Nephron (organoid): ENCODE results near the gene ACBD6.

Experiments
- H3K27ac Mint-ChIP-seq, 3 experiments: 2 replicates each; pipeline ENCODE4 v1.8.0; 2020; ENCODE audit warnings: mixed read lengths in 3 of 3, mild to moderate bottlenecking in 2 of 3, moderate library complexity in 1 of 3
- H3K27me3 Mint-ChIP-seq: 2 replicates; pipeline ENCODE4 v1.8.0; 2021; ENCODE audit warnings: low read depth, mild to moderate bottlenecking, moderate library complexity, mixed read lengths
- H3K36me3 Mint-ChIP-seq: 2 replicates; pipeline ENCODE4 v1.8.0; 2020; ENCODE audit warnings: low read depth, mixed read lengths
- H3K4me1 Mint-ChIP-seq: 2 replicates; pipeline ENCODE4 v1.8.0; 2020; ENCODE audit warnings: mixed read lengths
- H3K4me3 Mint-ChIP-seq, 3 experiments: 2 replicates each; pipeline ENCODE4 v1.8.0; 2020; ENCODE audit warnings: mild to moderate bottlenecking in 3 of 3, mixed read lengths in 3 of 3, moderate library complexity in 2 of 3
- H3K9me3 Mint-ChIP-seq: 2 replicates; pipeline ENCODE4 v1.8.0; 2020; ENCODE audit warnings: mixed read lengths
- TF ChIP-seq, protein P1 (sequence below), 3 experiments: fragments of 200-600 bp; sonication (generic); IDR thresholded peaks; one replicate each; pipeline ENCODE4 v1.5.0; 2021; ENCODE audit warnings: antibody characterized with exemption in 3 of 3; ENCODE audit not compliant: unreplicated experiment in 3 of 3

ACBD6 gene

DNA sequence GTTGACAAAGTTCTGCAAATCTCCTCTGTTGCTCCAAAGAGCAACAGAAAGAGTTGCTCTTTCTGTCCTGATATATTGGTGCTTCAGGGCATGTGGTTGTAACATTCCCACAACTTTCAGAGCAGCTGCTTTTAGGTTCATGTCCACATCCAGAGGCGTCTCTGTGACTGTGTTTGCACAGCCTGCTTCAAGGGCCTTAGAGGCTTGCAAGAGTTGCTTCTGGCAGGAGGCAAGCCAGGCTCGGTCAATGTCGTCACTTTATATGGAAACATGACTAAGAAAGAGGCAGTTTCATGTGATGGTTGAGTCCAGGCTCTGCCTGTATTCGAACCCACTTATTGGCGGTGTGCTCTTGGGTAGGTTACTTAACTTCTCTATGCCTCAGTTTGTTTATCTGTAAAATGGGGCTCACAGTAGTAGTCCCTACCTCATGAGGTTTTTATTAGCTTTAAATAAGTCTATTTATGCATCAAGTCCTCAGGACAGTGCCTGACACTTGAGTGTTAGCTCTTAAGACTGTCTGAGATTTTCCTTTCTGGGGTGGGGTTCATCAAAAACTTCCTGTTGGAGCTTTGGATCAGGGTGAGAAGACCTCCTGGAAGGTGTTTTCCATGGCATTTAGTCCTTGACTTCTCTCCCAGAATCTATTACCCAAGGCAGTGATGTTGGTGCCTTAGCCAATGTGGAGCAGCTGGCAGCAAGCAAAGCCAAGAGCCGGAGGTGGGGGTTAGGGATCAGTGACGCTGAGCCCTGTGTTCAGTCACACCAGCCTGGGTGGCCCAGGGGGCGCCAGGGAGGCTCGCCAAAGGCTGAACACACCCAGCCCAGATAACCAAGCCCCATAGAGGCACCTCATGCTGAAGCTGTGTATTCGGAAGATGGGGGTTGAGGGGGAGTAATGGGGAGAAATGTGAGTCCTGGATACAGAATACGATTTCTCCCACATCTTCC is 253.4 kb downstream of the ACBD6 start:
- H3K4me1 Mint-ChIP-seq = no peaks in the 10 kb centered on the region
- no peak overlapping the region for H3K4me3 Mint-ChIP-seq
- TF ChIP-seq, protein P1, sequence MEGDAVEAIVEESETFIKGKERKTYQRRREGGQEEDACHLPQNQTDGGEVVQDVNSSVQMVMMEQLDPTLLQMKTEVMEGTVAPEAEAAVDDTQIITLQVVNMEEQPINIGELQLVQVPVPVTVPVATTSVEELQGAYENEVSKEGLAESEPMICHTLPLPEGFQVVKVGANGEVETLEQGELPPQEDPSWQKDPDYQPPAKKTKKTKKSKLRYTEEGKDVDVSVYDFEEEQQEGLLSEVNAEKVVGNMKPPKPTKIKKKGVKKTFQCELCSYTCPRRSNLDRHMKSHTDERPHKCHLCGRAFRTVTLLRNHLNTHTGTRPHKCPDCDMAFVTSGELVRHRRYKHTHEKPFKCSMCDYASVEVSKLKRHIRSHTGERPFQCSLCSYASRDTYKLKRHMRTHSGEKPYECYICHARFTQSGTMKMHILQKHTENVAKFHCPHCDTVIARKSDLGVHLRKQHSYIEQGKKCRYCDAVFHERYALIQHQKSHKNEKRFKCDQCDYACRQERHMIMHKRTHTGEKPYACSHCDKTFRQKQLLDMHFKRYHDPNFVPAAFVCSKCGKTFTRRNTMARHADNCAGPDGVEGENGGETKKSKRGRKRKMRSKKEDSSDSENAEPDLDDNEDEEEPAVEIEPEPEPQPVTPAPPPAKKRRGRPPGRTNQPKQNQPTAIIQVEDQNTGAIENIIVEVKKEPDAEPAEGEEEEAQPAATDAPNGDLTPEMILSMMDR (IDR thresholded peaks at IDR 0.05; ENCODE audit: unreplicated experiment in 3 of 3) = no peak
- peaks cover 83% of the 10 kb centered on the region for H3K27me3 Mint-ChIP-seq
- no peaks in the 10 kb centered on the region for H3K36me3 Mint-ChIP-seq
- H3K27ac Mint-ChIP-seq = no peak overlapping the region
- no peaks in the 10 kb centered on the region for H3K9me3 Mint-ChIP-seq

DNA sequence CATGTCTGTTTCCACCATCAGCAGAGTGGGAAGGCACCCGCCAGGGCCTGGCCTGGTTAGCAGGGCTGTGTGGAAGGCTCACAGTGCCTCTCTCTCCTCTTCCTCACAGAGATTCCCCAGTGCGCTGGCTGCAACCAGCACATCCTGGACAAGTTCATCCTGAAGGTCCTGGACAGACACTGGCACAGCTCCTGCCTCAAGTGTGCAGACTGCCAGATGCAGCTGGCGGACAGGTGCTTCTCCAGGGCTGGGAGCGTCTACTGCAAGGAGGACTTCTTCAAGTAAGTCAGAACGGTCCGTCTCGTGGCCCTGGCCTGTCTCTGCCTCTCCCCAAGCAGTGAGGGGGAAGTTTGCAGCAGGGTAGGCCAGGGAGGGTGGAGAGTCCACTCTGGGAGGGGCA is 254.2 kb downstream of the ACBD6 start:
- TF ChIP-seq, protein P1 (IDR thresholded peaks at IDR 0.05; ENCODE audit: unreplicated experiment in 3 of 3) = no peak

DNA sequence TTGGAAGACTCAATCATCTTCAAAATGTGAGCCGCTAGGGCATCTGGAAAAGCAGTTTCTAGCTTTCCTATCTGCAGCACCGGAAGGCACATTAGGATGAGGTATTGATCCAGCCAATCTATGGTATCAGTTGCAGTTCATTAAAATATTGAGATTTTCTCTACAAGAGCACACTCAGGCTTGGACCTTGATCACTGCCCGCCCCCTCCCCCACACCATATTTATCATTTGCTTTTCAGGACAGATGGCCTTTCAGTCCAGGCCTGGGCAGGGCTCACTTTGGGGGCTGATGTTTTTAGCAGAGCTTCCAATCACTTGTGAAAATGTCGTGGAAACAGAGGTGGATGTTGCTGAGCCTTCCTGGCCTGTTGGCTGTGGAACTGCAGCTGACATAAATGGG is 254.8 kb downstream of the ACBD6 start:
- peaks cover 87% of the 10 kb centered on the region for H3K27me3 Mint-ChIP-seq
- no peak overlapping the region for H3K27ac Mint-ChIP-seq
- H3K36me3 Mint-ChIP-seq = no peaks in the 10 kb centered on the region
- no peaks in the 10 kb centered on the region for H3K4me1 Mint-ChIP-seq
- TF ChIP-seq, protein P1 (IDR thresholded peaks at IDR 0.05; ENCODE audit: unreplicated experiment in 3 of 3) = no peak
- H3K4me3 Mint-ChIP-seq = no peak overlapping the region
- H3K9me3 Mint-ChIP-seq = no peaks in the 10 kb centered on the region

More for the DNA sequence above, 254.2 kb downstream of the ACBD6 start:
- no peaks in the 10 kb centered on the region for H3K36me3 Mint-ChIP-seq
- H3K4me1 Mint-ChIP-seq = no peaks in the 10 kb centered on the region
- H3K9me3 Mint-ChIP-seq = no peaks in the 10 kb centered on the region
- no peak overlapping the region for H3K27ac Mint-ChIP-seq
- no peak overlapping the region for H3K4me3 Mint-ChIP-seq
- peaks cover 87% of the 10 kb centered on the region for H3K27me3 Mint-ChIP-seq

- Mint-ChIP-seq H3K36me3 (no peaks in the 10 kb centered on the region), H3K27me3 (peaks cover 88% of the 10 kb centered on the region), H3K4me1 (no peaks in the 10 kb centered on the region), H3K9me3 (no peaks in the 10 kb centered on the region), H3K27ac (no peak overlapping the region), H3K4me3 (no peak overlapping the region)
- TF ChIP-seq, protein P1 (IDR thresholded peaks at IDR 0.05; ENCODE audit: unreplicated experiment in 3 of 3) = no peak
These were observed 255.3 kb downstream of the ACBD6 start for GRCh38 chr1:180247061-180247460.

GRCh38 chr1:180246579-180246978 is 255.8 kb downstream of the ACBD6 start:
- H3K36me3 Mint-ChIP-seq = no peaks in the 10 kb centered on the region
- H3K27me3 Mint-ChIP-seq = peaks cover 88% of the 10 kb centered on the region
- H3K9me3 Mint-ChIP-seq = no peaks in the 10 kb centered on the region
- H3K4me3 Mint-ChIP-seq = no peak overlapping the region
- H3K27ac Mint-ChIP-seq = no peak overlapping the region
- TF ChIP-seq, protein P1 (IDR thresholded peaks at IDR 0.05; ENCODE audit: unreplicated experiment in 3 of 3) = no peak
- H3K4me1 Mint-ChIP-seq = no peaks in the 10 kb centered on the region

DNA sequence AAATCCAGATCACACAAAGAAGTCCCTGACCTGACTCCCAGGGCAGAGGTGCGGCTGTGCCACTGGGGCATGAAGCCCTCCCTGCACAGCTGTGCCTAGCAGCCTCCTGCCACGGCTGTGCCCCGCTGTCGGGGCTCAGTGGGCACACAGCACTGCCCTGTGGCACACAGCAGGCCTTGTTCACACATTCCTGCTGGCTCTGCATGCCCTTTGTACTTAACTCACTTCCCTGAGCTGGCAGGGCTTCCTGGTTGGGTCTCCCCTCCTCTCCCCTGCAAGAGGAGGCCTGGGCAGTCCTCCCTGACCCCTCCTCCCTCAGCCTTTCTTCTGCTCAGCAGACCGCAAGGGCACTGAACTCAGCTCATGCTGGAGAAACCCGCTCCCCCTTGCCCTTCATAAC is 257.5 kb downstream of the ACBD6 start:
- Mint-ChIP-seq H3K4me1 (no peaks in the 10 kb centered on the region), H3K9me3 (no peaks in the 10 kb centered on the region), H3K36me3 (no peaks in the 10 kb centered on the region), H3K4me3 (no peak overlapping the region), H3K27me3 (peaks cover 93% of the 10 kb centered on the region), H3K27ac (no peak overlapping the region)
- TF ChIP-seq, protein P1 (IDR thresholded peaks at IDR 0.05; ENCODE audit: unreplicated experiment in 3 of 3) = no peak
